GM12872 (cell line): ENCODE results near the gene DDHD1.
A peak's percentile ranks its signal among the peaks of the same experiment; 100 is the strongest.

Source experiments
- CTCF ChIP-seq: IDR thresholded peaks from 3 replicates; pipeline ENCODE4 v1.5.1; 2011; ENCODE audit warnings: low read depth, mild to moderate bottlenecking, low read length, moderate library complexity; ENCODE audit not compliant: insufficient read depth

Gene DDHD1

GRCh38 chr14:53161758-53162435 is 8.8 kb upstream of the DDHD1 start:
- TF ChIP-seq CTCF: no peak

- TF ChIP-seq CTCF: no peak
These were observed 3.1 kb upstream of the DDHD1 start for GRCh38 chr14:53156238-53156637.

- TF ChIP-seq CTCF: no peak
These were observed 584 bp upstream of the DDHD1 start for GRCh38 chr14:53153702-53154112.

GRCh38 chr14:53152184-53152886 is 788 bp downstream of the DDHD1 start:
- no peak for TF ChIP-seq CTCF

GRCh38 chr14:53151523-53152183 is 1.5 kb downstream of the DDHD1 start:
- peak; percentile 29; the same call in 1 of the 3 replicates for TF ChIP-seq CTCF

- TF ChIP-seq CTCF: no peak
These were observed 3.3 kb downstream of the DDHD1 start for GRCh38 chr14:53149668-53150316.

GRCh38 chr14:53148671-53149070 is 4.5 kb downstream of the DDHD1 start:
- no peak for TF ChIP-seq CTCF
